OCI-LY7 (cell line): ENCODE measurements around the gene NF2. TPM values are rescaled to one million over a fixed set of nuclear protein-coding genes. Genes with fewer than 3 reads are reported as not detected.
A peak's percentile ranks its signal among the peaks of the same experiment; 100 is the strongest.

Experiments used
- BruUV-seq: library from RNA; stranded (reverse); fragments of 400-500 nt; replicated peaks from 2 replicates; lab custom pipeline; 2021; lab: Mats Ljungman, UMichigan
- CTCF ChIA-PET: fragments of 300-600 bp; sonication (Branson Sonifier 250); formaldehyde crosslinking; loops from one replicate; lab custom pipeline; 2022; ENCODE audit warnings: antibody characterized with exemption; ENCODE audit not compliant: unreplicated experiment; lab: Charles Lee
- POLR2A ChIA-PET: fragments of 300-600 bp; sonication (Branson Sonifier 250); formaldehyde crosslinking; loops from one replicate; lab custom pipeline; 2022; ENCODE audit warnings: antibody characterized with exemption; lab: Charles Lee
- DNase-seq: peaks from one replicate; pipeline ENCODE4 v3.0.0-alpha.2; 2015; ENCODE audit warnings: low spot score
- H2AFZ ChIP-seq: fragments of 200-600 bp; sonication (generic), shearing (Covaris generic); 2 replicates; pipeline ENCODE4 v1.6.1; 2014; ENCODE audit warnings: mild to moderate bottlenecking, antibody characterized with exemption, low read length, moderate library complexity
- H3K27ac ChIP-seq: fragments of 200-600 bp; sonication (generic); 2 replicates; pipeline ENCODE4 v1.5.1; 2014; ENCODE audit warnings: mixed run types, low read depth, mild to moderate bottlenecking, moderate library complexity, low read length, inconsistent platforms; ENCODE audit not compliant: poor library complexity, severe bottlenecking
- H3K36me3 ChIP-seq: fragments of 200-600 bp; sonication (generic); 2 replicates; pipeline ENCODE4 v1.6.1; 2014; ENCODE audit warnings: mild to moderate bottlenecking, antibody characterized with exemption, low read length, moderate library complexity, mixed read lengths; ENCODE audit not compliant: insufficient read depth
- H3K4me1 ChIP-seq: fragments of 200-600 bp; sonication (generic); 2 replicates; pipeline ENCODE4 v1.5.1; 2014; ENCODE audit warnings: mild to moderate bottlenecking, low read length; ENCODE audit not compliant: insufficient read depth, poor library complexity, severe bottlenecking
- H3K4me2 ChIP-seq: fragments of 200-600 bp; sonication (generic); 2 replicates; pipeline ENCODE4 v1.6.1; 2014; ENCODE audit warnings: mild to moderate bottlenecking, low read length
- H3K4me3 ChIP-seq: fragments of 200-600 bp; sonication (generic); 2 replicates; pipeline ENCODE4 v1.5.1; 2014; ENCODE audit warnings: mild to moderate bottlenecking, low read depth, low read length; ENCODE audit not compliant: poor library complexity, severe bottlenecking
- H3K79me2 ChIP-seq: fragments of 200-600 bp; sonication (generic); 2 replicates; pipeline ENCODE4 v1.6.1; 2016; ENCODE audit warnings: low read depth, mild to moderate bottlenecking, low read length, moderate library complexity, mixed read lengths; ENCODE audit not compliant: insufficient read depth
- H3K9me2 ChIP-seq: fragments of 200-600 bp; sonication (generic); 2 replicates; pipeline ENCODE4 v1.6.1; 2016; ENCODE audit warnings: mild to moderate bottlenecking, low read length, mixed read lengths; ENCODE audit not compliant: insufficient read depth
- H3K9me3 ChIP-seq: fragments of 200-600 bp; sonication (generic); 2 replicates; pipeline ENCODE4 v1.6.1; 2014; ENCODE audit warnings: mild to moderate bottlenecking, mixed run types, low read length, mixed read lengths
- H4K20me1 ChIP-seq: fragments of 200-600 bp; sonication (generic); 2 replicates; pipeline ENCODE4 v1.6.1; 2014; ENCODE audit warnings: mild to moderate bottlenecking, antibody characterized with exemption, low read length, moderate library complexity, mixed read lengths; ENCODE audit not compliant: insufficient read depth
- EZH2phosphoT487 ChIP-seq: fragments of 200-600 bp; sonication (generic); IDR thresholded peaks from 2 replicates; pipeline ENCODE4 v1.6.1; 2018; ENCODE audit warnings: low read depth, borderline replicate concordance, mild to moderate bottlenecking, mixed run types, antibody characterized with exemption, low read length, moderate library complexity, mixed read lengths
- intact Hi-C: fragments of 100-400 bp; cut with micrococcal nuclease; formaldehyde crosslinking; loops from one replicate; pipeline ENCODE4 v1.10.0; 2022; ENCODE audit not compliant: unreplicated experiment
- total RNA-seq, 2 experiments: library from RNA; depleted of rRNA in 1 of 2; stranded (reverse); fragments of >200 nt in 1 of 2; shearing (Covaris generic) in 1 of 2; gene quantifications; 2 replicates each; pipeline ENCODE4 v1.2.3, GENCODE V29; 2014 to 2022
- TF ChIP-seq, protein P1 (sequence below): fragments of 200-600 bp; sonication (generic); conservative IDR thresholded peaks from 2 replicates; pipeline ENCODE4 v1.5.1; 2014; ENCODE audit warnings: mild to moderate bottlenecking, antibody characterized with exemption, low read length, moderate library complexity, mixed read lengths

Gene NF2
- total RNA-seq, 2 experiments from 2014 or later: 22.2 to 34.8 TPM

DNA sequence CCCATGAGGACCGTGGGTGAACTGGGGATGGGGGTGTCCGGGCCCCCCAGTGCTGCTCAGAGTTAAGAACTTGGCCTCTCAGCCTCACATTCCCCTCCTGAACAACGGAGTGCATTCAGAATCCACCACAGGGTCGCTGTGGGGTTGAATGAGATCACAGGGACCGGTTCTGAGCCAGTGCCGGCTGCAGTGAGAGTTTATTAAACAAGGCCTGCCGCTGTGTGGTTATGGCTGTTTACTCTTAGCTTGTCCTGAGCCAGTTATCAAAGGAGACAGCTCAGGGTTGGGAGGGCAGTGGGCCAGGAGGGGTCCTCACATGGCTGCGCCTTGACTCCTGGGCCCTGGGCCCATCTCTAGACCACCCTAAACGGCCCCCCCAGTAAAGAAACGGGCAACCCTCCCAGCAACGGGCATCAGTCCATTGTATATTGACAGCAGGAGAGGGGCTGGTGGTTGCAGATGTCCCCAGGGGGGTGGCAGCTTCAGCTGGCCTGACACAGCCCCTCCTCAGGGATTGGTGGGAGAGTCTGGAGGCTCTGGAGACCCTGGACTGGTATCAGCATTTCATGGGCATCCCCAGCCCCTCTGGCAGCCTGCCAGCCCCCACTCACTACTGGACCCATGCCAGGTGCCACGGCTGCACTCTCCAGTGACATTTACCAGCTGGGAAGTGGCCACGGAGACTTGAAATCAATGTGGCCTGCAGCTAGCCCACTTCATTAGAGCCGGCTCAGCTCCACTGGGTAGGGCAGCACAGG lies 101.3 kb downstream of the NF2 start:
- ChIA-PET POLR2A (no interaction called here), CTCF (no interaction called here)
- intact Hi-C loops: no loop called here
- H3K4me2 ChIP-seq: no peak overlapping the region
- no peak overlapping the region for H3K4me3 ChIP-seq
- H3K9me3 ChIP-seq: no peaks in the 10 kb centered on the region
- H3K9me2 ChIP-seq: no peaks in the 10 kb centered on the region
- peak; percentile 24 for DNase-seq
- TF ChIP-seq, protein P1, sequence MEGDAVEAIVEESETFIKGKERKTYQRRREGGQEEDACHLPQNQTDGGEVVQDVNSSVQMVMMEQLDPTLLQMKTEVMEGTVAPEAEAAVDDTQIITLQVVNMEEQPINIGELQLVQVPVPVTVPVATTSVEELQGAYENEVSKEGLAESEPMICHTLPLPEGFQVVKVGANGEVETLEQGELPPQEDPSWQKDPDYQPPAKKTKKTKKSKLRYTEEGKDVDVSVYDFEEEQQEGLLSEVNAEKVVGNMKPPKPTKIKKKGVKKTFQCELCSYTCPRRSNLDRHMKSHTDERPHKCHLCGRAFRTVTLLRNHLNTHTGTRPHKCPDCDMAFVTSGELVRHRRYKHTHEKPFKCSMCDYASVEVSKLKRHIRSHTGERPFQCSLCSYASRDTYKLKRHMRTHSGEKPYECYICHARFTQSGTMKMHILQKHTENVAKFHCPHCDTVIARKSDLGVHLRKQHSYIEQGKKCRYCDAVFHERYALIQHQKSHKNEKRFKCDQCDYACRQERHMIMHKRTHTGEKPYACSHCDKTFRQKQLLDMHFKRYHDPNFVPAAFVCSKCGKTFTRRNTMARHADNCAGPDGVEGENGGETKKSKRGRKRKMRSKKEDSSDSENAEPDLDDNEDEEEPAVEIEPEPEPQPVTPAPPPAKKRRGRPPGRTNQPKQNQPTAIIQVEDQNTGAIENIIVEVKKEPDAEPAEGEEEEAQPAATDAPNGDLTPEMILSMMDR: no peak
- TF ChIP-seq EZH2phosphoT487: no peak
- H2AFZ ChIP-seq: no peak overlapping the region
- H3K36me3 ChIP-seq: no peaks in the 10 kb centered on the region
- no peaks in the 10 kb centered on the region for H4K20me1 ChIP-seq
- peaks cover 38% of the 10 kb centered on the region for H3K4me1 ChIP-seq
- no peaks in the 10 kb centered on the region for H3K79me2 ChIP-seq
- no peak overlapping the region for H3K27ac ChIP-seq
- BruUV-seq: no TSS peak

DNA sequence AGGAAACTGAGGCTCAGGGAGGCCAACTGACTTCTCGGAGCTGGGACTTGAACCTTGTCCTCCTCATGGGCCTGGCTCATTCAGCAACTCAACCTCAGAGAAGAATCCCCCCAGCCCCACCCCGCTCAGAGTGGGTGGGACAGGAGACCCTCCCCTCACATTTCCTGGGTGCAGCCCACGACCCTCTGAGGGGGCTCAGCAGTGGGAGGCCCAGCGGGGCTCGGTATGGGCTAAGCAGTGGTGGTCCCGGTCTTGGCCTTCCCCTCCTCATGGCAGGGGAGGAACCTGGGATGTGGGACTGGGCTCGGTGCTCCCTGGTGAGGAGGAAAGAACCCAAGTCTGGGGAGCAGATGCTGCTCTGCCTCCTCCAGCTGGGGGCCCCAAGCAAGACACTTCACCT lies 102.2 kb downstream of the NF2 start:
- ChIA-PET POLR2A (no interaction called here), CTCF (no interaction called here)
- no peak overlapping the region for H3K4me2 ChIP-seq
- H3K4me1 ChIP-seq: peaks cover 38% of the 10 kb centered on the region
- H3K4me3 ChIP-seq: no peak overlapping the region
- H3K36me3 ChIP-seq: no peaks in the 10 kb centered on the region
- no peaks in the 10 kb centered on the region for H3K9me2 ChIP-seq
- intact Hi-C loops: no loop called here
- no peak for DNase-seq
- no peaks in the 10 kb centered on the region for H3K9me3 ChIP-seq
- TF ChIP-seq, protein P1: no peak
- TF ChIP-seq EZH2phosphoT487: no peak
- H2AFZ ChIP-seq: no peak overlapping the region
- H4K20me1 ChIP-seq: no peaks in the 10 kb centered on the region
- no peaks in the 10 kb centered on the region for H3K79me2 ChIP-seq
- no peak overlapping the region for H3K27ac ChIP-seq
- no TSS peak for BruUV-seq

DNA sequence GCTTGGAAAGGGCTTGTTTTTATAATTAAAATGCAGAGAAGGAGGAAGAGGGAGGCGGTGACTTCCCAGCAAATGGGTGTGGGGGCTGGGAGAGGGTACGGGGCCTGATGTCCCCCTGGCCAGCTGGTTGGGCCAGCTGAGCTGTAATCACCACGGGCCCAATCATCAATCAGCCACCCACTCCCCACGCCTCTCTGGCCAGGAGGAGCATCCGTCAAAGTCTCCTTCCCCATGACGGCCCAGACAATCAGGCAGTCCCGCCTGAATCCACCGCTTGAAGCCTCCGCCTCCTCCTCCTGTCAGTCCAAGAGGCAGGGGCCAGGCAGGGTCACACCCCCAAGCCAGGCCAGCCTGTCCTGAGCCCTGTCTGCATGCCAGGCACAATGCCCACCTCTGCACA lies 103.1 kb downstream of the NF2 start:
- H3K4me2 ChIP-seq: no peak overlapping the region
- BruUV-seq: no TSS peak
- CTCF ChIA-PET: no interaction called here
- DNase-seq: no peak
- intact Hi-C loops: no loop called here
- H3K36me3 ChIP-seq: no peaks in the 10 kb centered on the region
- TF ChIP-seq, protein P1: no peak
- no peak for TF ChIP-seq EZH2phosphoT487
- H3K4me1 ChIP-seq: peaks cover 29% of the 10 kb centered on the region
- H4K20me1 ChIP-seq: no peaks in the 10 kb centered on the region
- no peaks in the 10 kb centered on the region for H3K79me2 ChIP-seq
- POLR2A ChIA-PET: no interaction called here
- no peak overlapping the region for H3K27ac ChIP-seq
- H3K9me2 ChIP-seq: no peaks in the 10 kb centered on the region
- no peaks in the 10 kb centered on the region for H3K9me3 ChIP-seq
- no peak overlapping the region for H2AFZ ChIP-seq
- H3K4me3 ChIP-seq: no peak overlapping the region
